HCT116 (cell line): ENCODE data around the gene RETREG1. TPM values are rescaled to one million over a fixed set of nuclear protein-coding genes. Genes with fewer than 3 reads are reported as not detected.

Experiments
- ATAC-seq: fragments of 200-7000 bp; cut with Tn5 transposase; 2 replicates; pipeline ENCODE4 v1.9.1; 2020; ENCODE audit warnings: mild to moderate bottlenecking, moderate library complexity
- BruUV-seq: library from RNA; stranded (reverse); fragments of 400-500 nt; replicated peaks from 2 replicates; lab custom pipeline; 2021; lab: Mats Ljungman, UMichigan
- CTCF ChIA-PET: fragments of 300-600 bp; sonication (Branson Sonifier 250); formaldehyde crosslinking; loops from one replicate; lab custom pipeline; 2021; ENCODE audit warnings: antibody characterized with exemption; lab: Charles Lee
- POLR2A ChIA-PET: fragments of 300-600, 350-600 bp; sonication (Branson Sonifier 250); formaldehyde crosslinking; loops from one replicate; lab custom pipeline; 2021; ENCODE audit warnings: antibody characterized with exemption; lab: Charles Lee
- RAD21 ChIA-PET, 2 experiments: fragments of 300-600 bp; sonication (Branson Sonifier 250); formaldehyde crosslinking; loops; one replicate each; lab custom pipeline; 2023; ENCODE audit warnings: low total read pairs in 2 of 2; ENCODE audit not compliant: uncharacterized antibody in 2 of 2, unreplicated experiment in 2 of 2, low non-redundant PET in 1 of 2; lab: Charles Lee
- DNase-seq: peaks from one replicate; pipeline ENCODE4 v3.0.0-alpha.2; 2010; ENCODE audit warnings: low read depth, low spot score
- H2AFZ ChIP-seq: fragments of 200-600 bp; shearing (Covaris generic), sonication (generic); 2 replicates; pipeline ENCODE4 v1.6.1; 2017; ENCODE audit warnings: low read depth, mixed run types, mixed read lengths, antibody characterized with exemption, low read length; ENCODE audit not compliant: poor library complexity, severe bottlenecking
- H3K27ac ChIP-seq: 2 replicates; pipeline ENCODE4 v1.5.1; 2012; ENCODE audit warnings: low read depth, low read length
- H3K27me3 ChIP-seq: fragments of 200-600 bp; sonication (generic); 2 replicates; pipeline ENCODE4 v1.6.1; 2016; ENCODE audit warnings: mixed run types, low read length, mixed read lengths; ENCODE audit not compliant: insufficient read depth
- H3K36me3 ChIP-seq, 2 experiments: fragments of 200-500 bp in 1 of 2; fragments of 200-600 bp in 1 of 2; sonication (Bioruptor generic) in 1 of 2; sonication (generic) in 1 of 2; 2 replicates each; pipeline versions ENCODE4 v1.5.1 to v1.6.1; 2014 to 2016; ENCODE audit warnings: low read length in 2 of 2, inconsistent platforms in 1 of 2, mixed read lengths in 1 of 2, mixed run types in 1 of 2; ENCODE audit not compliant: insufficient read depth in 2 of 2, control insufficient read depth in 1 of 2
- H3K4me1 ChIP-seq, 2 experiments: fragments of 200-600 bp in 1 of 2; sonication (generic) in 1 of 2; 2 replicates each; pipeline versions ENCODE4 v1.5.1 to v1.6.1; 2012 to 2017; ENCODE audit warnings: low read length in 2 of 2, inconsistent platforms in 1 of 2, mild to moderate bottlenecking in 1 of 2, mixed read lengths in 1 of 2, mixed run types in 1 of 2, moderate library complexity in 1 of 2; ENCODE audit not compliant: insufficient read depth in 2 of 2, control insufficient read depth in 1 of 2
- H3K4me2 ChIP-seq: fragments of 200-600 bp; sonication (generic); 2 replicates; pipeline ENCODE4 v1.6.1; 2017; ENCODE audit warnings: mixed run types, low read length, mixed read lengths
- H3K4me3 ChIP-seq, 2 experiments: fragments of 200-600 bp in 1 of 2; sonication (generic) in 1 of 2; replicated peaks in 1 of 2; 2 replicates each; pipeline ENCODE4 v1.5.1; 2011 to 2016; ENCODE audit warnings: low read length in 2 of 2, control low read depth in 1 of 2, low read depth in 1 of 2, mild to moderate bottlenecking in 1 of 2, mixed read lengths in 1 of 2, mixed run types in 1 of 2
- H3K79me2 ChIP-seq: fragments of 200-600 bp; sonication (generic); 2 replicates; pipeline ENCODE4 v1.6.1; 2017; ENCODE audit warnings: mild to moderate bottlenecking, mixed run types, low read length, moderate library complexity, mixed read lengths; ENCODE audit not compliant: insufficient read depth
- H3K9ac ChIP-seq: fragments of 200-600 bp; sonication (generic); 2 replicates; pipeline ENCODE4 v1.6.1; 2016; ENCODE audit warnings: low read length, mixed read lengths
- H3K9me2 ChIP-seq: fragments of 200-600 bp; sonication (generic), shearing (Covaris generic); 2 replicates; pipeline ENCODE4 v1.6.1; 2017; ENCODE audit warnings: mixed run types, mild to moderate bottlenecking, moderate library complexity; ENCODE audit not compliant: insufficient read depth
- H3K9me3 ChIP-seq, 2 experiments: fragments of 200-500 bp in 1 of 2; fragments of 200-600 bp in 1 of 2; sonication (Bioruptor generic) in 1 of 2; sonication (generic) in 1 of 2; 2 replicates each; pipeline ENCODE4 v1.6.1; 2014 to 2017; ENCODE audit warnings: low read length in 2 of 2, mixed read lengths in 2 of 2, inconsistent platforms in 1 of 2, low read depth in 1 of 2, mild to moderate bottlenecking in 1 of 2, mixed run types in 1 of 2, moderate library complexity in 1 of 2; ENCODE audit not compliant: control insufficient read depth in 1 of 2, insufficient read depth in 1 of 2
- H4K20me1 ChIP-seq: fragments of 200-600 bp; sonication (generic), shearing (Covaris generic); 2 replicates; pipeline ENCODE4 v1.6.1; 2017; ENCODE audit warnings: mixed run types, mild to moderate bottlenecking, moderate library complexity; ENCODE audit not compliant: insufficient read depth
- CBX3 ChIP-seq: IDR thresholded peaks from 2 replicates; pipeline ENCODE4 v1.6.1; 2012; ENCODE audit warnings: low read depth
- CEBPB ChIP-seq: IDR thresholded peaks from 2 replicates; pipeline ENCODE4 v1.6.1; 2012; ENCODE audit warnings: low read depth
- ELF1 ChIP-seq: IDR thresholded peaks from 2 replicates; pipeline ENCODE4 v1.6.1; 2012; ENCODE audit warnings: low read depth, borderline replicate concordance
- EZH2 ChIP-seq: fragments of 200-600 bp; sonication (generic); IDR thresholded peaks from 2 replicates; pipeline ENCODE4 v1.6.1; 2017; ENCODE audit warnings: antibody characterized with exemption, mixed run types
- EZH2phosphoT487 ChIP-seq: fragments of 200-600 bp; IDR thresholded peaks from 2 replicates; pipeline ENCODE4 v1.6.1; 2018; ENCODE audit warnings: antibody characterized with exemption, borderline replicate concordance
- JUND ChIP-seq: IDR thresholded peaks from 2 replicates; pipeline ENCODE4 v1.6.1; 2012
- SIN3A ChIP-seq: IDR thresholded peaks from 2 replicates; pipeline ENCODE4 v1.6.1; 2012; ENCODE audit warnings: low read depth
- SP1 ChIP-seq: IDR thresholded peaks from 2 replicates; pipeline ENCODE4 v1.6.1; 2012; ENCODE audit warnings: low read depth
- SRF ChIP-seq: IDR thresholded peaks from 2 replicates; pipeline ENCODE4 v1.6.1; 2012; ENCODE audit warnings: low read depth
- TCF7L2 ChIP-seq: IDR thresholded peaks from 2 replicates; pipeline ENCODE4 v1.7.0; 2011; ENCODE audit warnings: borderline replicate concordance, inconsistent platforms; ENCODE audit not compliant: insufficient read depth, insufficient read length; ENCODE audit errors: extremely low read depth
- YY1 ChIP-seq: IDR thresholded peaks from 2 replicates; pipeline ENCODE4 v1.6.1; 2011; ENCODE audit warnings: low read length, low read depth, moderate library complexity, mild to moderate bottlenecking; ENCODE audit not compliant: insufficient replicate concordance; ENCODE audit errors: extremely low read depth
- ZFX ChIP-seq: fragments of 450-650 bp; IDR thresholded peaks from 2 replicates; pipeline ENCODE4 v1.6.1; 2017
- ZNF274 ChIP-seq: fragments of 200-500 bp; sonication (Bioruptor generic); IDR thresholded peaks from 2 replicates; pipeline ENCODE4 v1.6.1; 2014; ENCODE audit warnings: mild to moderate bottlenecking, low read depth, low read length, inconsistent platforms
- intact Hi-C: fragments of 100-400 bp; cut with micrococcal nuclease; formaldehyde crosslinking; loops from 2 replicates; pipeline ENCODE4 v1.10.0; 2022
- total RNA-seq: library from RNA; stranded (reverse); gene quantifications from one replicate; pipeline ENCODE4 v1.2.1, GENCODE V29; 2021; ENCODE audit not compliant: unreplicated experiment
- TF ChIP-seq, protein P1 (sequence below): IDR thresholded peaks from 2 replicates; pipeline ENCODE4 v1.6.1; 2011; ENCODE audit warnings: mild to moderate bottlenecking, low read length, moderate library complexity; ENCODE audit not compliant: insufficient replicate concordance; ENCODE audit errors: extremely low read depth
- TF ChIP-seq, protein P2 (sequence below): IDR thresholded peaks from 2 replicates; pipeline ENCODE4 v1.6.1; 2012
- TF ChIP-seq, protein P3 (sequence below), 3 experiments: fragments of 200-600 bp in 1 of 3; sonication (generic) in 1 of 3; IDR thresholded peaks in 2 of 3; conservative IDR thresholded peaks in 1 of 3; 2 replicates each; pipeline ENCODE4 v1.5.1; 2012 to 2017; ENCODE audit warnings: low read depth in 2 of 3, low read length in 2 of 3, antibody characterized with exemption in 1 of 3, borderline replicate concordance in 1 of 3, control low read depth in 1 of 3, mild to moderate bottlenecking in 1 of 3, mixed read lengths in 1 of 3, mixed run types in 1 of 3, moderate library complexity in 1 of 3; ENCODE audit not compliant: insufficient read depth in 1 of 3

RETREG1 gene
- total RNA-seq, 1 experiment from 2014 or later = 6.0 TPM

DNA sequence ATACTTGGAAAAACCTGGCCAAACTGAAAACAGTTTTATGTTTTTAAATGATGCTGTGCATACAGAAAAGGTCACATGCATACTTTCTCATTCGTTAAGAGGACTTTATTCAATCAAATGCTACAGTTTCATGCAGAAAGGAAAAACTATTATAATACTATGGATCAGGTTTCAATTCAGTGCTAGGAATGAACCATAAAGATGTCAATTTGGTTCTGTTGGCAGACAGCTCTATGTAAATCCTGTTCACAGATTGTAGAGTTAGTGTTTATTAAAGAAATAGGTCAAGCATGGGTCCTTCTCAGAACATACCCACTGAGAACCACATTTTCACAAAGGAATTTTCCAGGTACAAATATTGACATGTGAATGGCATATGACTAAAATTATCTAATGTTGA, 57.1 kb downstream of the RETREG1 start (continued):
- no peak for TF ChIP-seq TCF7L2
- TF ChIP-seq SIN3A = no peak
- TF ChIP-seq, protein P1, sequence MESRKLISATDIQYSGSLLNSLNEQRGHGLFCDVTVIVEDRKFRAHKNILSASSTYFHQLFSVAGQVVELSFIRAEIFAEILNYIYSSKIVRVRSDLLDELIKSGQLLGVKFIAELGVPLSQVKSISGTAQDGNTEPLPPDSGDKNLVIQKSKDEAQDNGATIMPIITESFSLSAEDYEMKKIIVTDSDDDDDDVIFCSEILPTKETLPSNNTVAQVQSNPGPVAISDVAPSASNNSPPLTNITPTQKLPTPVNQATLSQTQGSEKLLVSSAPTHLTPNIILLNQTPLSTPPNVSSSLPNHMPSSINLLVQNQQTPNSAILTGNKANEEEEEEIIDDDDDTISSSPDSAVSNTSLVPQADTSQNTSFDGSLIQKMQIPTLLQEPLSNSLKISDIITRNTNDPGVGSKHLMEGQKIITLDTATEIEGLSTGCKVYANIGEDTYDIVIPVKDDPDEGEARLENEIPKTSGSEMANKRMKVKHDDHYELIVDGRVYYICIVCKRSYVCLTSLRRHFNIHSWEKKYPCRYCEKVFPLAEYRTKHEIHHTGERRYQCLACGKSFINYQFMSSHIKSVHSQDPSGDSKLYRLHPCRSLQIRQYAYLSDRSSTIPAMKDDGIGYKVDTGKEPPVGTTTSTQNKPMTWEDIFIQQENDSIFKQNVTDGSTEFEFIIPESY = no peak
- TF ChIP-seq CEBPB = no peak
- TF ChIP-seq SRF = no peak

DNA sequence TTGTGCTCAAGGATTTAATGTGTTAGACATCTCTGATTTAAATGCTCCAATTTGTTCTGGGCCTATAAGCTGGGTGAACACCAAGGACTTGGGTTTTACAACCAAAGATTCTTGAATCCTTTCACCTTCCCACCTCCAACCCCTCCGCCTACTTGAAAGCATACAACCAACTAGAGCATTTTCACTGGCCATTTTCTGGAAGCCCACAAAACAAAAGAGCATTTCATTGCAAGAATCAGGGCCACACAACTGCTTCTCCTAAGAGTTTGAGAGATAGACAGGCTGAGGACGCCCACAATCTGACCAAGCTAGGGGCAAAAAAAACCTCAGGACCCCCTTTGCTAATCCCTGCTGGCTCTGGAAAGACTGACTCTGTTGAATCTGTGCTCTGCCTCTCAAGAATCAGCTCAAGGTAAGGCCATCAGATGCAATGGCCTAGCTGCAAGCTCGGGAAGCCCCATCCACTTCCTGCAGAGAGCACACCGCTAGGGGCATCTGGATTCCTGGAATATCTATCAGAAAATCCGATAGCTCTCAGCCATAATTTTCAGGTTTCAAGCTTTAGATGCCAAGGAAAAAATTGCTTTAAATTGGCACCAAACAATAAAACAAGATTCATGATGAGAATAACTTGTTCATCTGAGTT, 57.7 kb downstream of the RETREG1 start:
- intact Hi-C loops = no loop called here
- TF ChIP-seq ELF1 = no peak
- TF ChIP-seq, protein P2, sequence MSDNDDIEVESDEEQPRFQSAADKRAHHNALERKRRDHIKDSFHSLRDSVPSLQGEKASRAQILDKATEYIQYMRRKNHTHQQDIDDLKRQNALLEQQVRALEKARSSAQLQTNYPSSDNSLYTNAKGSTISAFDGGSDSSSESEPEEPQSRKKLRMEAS = no peak
- no peak for TF ChIP-seq CBX3
- TF ChIP-seq SIN3A = no peak
- TF ChIP-seq YY1 = no peak
- no peak for TF ChIP-seq CEBPB
- no peak for TF ChIP-seq ZNF274
- TF ChIP-seq EZH2phosphoT487 = no peak
- TF ChIP-seq SRF = no peak
- TF ChIP-seq JUND = no peak
- TF ChIP-seq EZH2 = no peak
- TF ChIP-seq, protein P3, sequence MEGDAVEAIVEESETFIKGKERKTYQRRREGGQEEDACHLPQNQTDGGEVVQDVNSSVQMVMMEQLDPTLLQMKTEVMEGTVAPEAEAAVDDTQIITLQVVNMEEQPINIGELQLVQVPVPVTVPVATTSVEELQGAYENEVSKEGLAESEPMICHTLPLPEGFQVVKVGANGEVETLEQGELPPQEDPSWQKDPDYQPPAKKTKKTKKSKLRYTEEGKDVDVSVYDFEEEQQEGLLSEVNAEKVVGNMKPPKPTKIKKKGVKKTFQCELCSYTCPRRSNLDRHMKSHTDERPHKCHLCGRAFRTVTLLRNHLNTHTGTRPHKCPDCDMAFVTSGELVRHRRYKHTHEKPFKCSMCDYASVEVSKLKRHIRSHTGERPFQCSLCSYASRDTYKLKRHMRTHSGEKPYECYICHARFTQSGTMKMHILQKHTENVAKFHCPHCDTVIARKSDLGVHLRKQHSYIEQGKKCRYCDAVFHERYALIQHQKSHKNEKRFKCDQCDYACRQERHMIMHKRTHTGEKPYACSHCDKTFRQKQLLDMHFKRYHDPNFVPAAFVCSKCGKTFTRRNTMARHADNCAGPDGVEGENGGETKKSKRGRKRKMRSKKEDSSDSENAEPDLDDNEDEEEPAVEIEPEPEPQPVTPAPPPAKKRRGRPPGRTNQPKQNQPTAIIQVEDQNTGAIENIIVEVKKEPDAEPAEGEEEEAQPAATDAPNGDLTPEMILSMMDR (IDR thresholded peaks at IDR 0.05 in 2 of 3, conservative IDR thresholded peaks at IDR 0.05 in 1 of 3; ENCODE audit: borderline replicate concordance in 1 of 3, insufficient read depth in 1 of 3, low read depth in 2 of 3, low read length in 2 of 3) = no peak
- TF ChIP-seq ZFX = no peak
- TF ChIP-seq, protein P1 = no peak
- TF ChIP-seq TCF7L2 = no peak
- TF ChIP-seq SP1 = no peak

More for the DNA sequence above, 57.7 kb downstream of the RETREG1 start:
- no peak overlapping the region for H3K4me2 ChIP-seq
- no peaks in the 10 kb centered on the region for H3K9me3 ChIP-seq
- H3K9me2 ChIP-seq = no peaks in the 10 kb centered on the region
- H3K79me2 ChIP-seq = no peaks in the 10 kb centered on the region
- no peak overlapping the region for H3K9ac ChIP-seq
- ChIA-PET RAD21 (no interaction called here), CTCF (no interaction called here), POLR2A (no interaction called here)
- no peak overlapping the region for H3K4me3 ChIP-seq
- DNase-seq (no peak), ATAC-seq (no peak)
- BruUV-seq = no TSS peak
- no peak overlapping the region for H3K27ac ChIP-seq
- no peaks in the 10 kb centered on the region for H3K4me1 ChIP-seq
- no peak overlapping the region for H2AFZ ChIP-seq
- no peaks in the 10 kb centered on the region; the same call in 1 of the 2 replicates for H4K20me1 ChIP-seq
- H3K36me3 ChIP-seq = no peaks in the 10 kb centered on the region
- H3K27me3 ChIP-seq = no peaks in the 10 kb centered on the region
